Aorta (tissue), 5 donors: ENCODE data around the gene PRKN. TPM values are rescaled to one million over a fixed set of nuclear protein-coding genes. Genes with fewer than 3 reads are reported as not detected.
"Not testable (repeated sequence)": the region's sequence is repeated elsewhere in the genome, so short reads cannot be mapped to it uniquely, and the experiment has no call there.

Experiments
- ATAC-seq: fragments of 200-7000 bp; cut with Tn5 transposase; one replicate; pipeline ENCODE4 v1.9.1; 2022; ENCODE audit warnings: moderate library complexity; ENCODE audit not compliant: low FRiP score
- DNase-seq, 2 donors: peaks; one replicate each; pipeline ENCODE4 v3.0.0-alpha.2; 2020
- H3K27ac ChIP-seq, 2 donors: one replicate each; pipeline ENCODE4 v1.5.1; 2013; ENCODE audit warnings: low read length in 2 of 2, mild to moderate bottlenecking in 2 of 2, moderate library complexity in 2 of 2, control low read depth in 1 of 2, inconsistent platforms in 1 of 2, low read depth in 1 of 2
- H3K27me3 ChIP-seq, 2 donors: one replicate each; pipeline ENCODE4 v1.6.1; 2013; ENCODE audit warnings: control low read depth in 1 of 2, low read length in 1 of 2, mild to moderate bottlenecking in 1 of 2, moderate library complexity in 1 of 2; ENCODE audit not compliant: insufficient read depth in 2 of 2, control insufficient read depth in 1 of 2
- H3K36me3 ChIP-seq, 2 donors: one replicate each; pipeline ENCODE4 v1.6.1; 2013; ENCODE audit warnings: control low read depth in 1 of 2, low read length in 1 of 2, mild to moderate bottlenecking in 1 of 2; ENCODE audit not compliant: insufficient read depth in 2 of 2, control insufficient read depth in 1 of 2
- H3K4me1 ChIP-seq, 2 donors: one replicate each; pipeline ENCODE4 v1.6.1; 2013; ENCODE audit warnings: low read length in 2 of 2, control low read depth in 1 of 2, mild to moderate bottlenecking in 1 of 2, moderate library complexity in 1 of 2; ENCODE audit not compliant: insufficient read depth in 2 of 2, control insufficient read depth in 1 of 2
- H3K4me3 ChIP-seq, 2 donors: one replicate each; pipeline ENCODE4 v1.5.1; 2013; ENCODE audit warnings: low read length in 2 of 2, control low read depth in 1 of 2, mild to moderate bottlenecking in 1 of 2
- H3K9me3 ChIP-seq: one replicate; pipeline ENCODE4 v1.6.1; 2013; ENCODE audit warnings: mild to moderate bottlenecking, low read length; ENCODE audit not compliant: control insufficient read depth
- WGBS, 2 donors: extraction: QIAGEN DNeasy Blood & Tissue Kit; methylation state at CpG; one replicate each; pipeline ENCODE4 v1.1.7; 2013; 5-methylcytosine and 5-hydroxymethylcytosine counted together
- intact Hi-C, 2 donors: fragments of 100-400 bp; cut with DNase I; formaldehyde crosslinking; loops; one replicate each; pipeline versions ENCODE4 v1.14.2 to v1.15.0; 2022
- polyA plus RNA-seq, 2 donors: library from polyadenylated mRNA; stranded (reverse); fragments of 200-250 nt; gene quantifications; one replicate each; pipeline ENCODE4 v1.2.3, GENCODE V29; 2013
- total RNA-seq, 2 donors: library from RNA; stranded (reverse); fragmentation: NEBNext Ultra II Directional; extraction: Animal tissue kit (Norgen Biotek cat#: 25700); gene quantifications; one replicate each; pipeline ENCODE4 v1.2.1, GENCODE V29; 2021
- donor health status: healthy with polysubstance abuse.
- donor health status: Bipolar disorder and iron deficiency.
- donor health status: DM: no; HTN: no; CAD: no.
- donor health status: DM: no; HTN: no; CAD: no.
- donor health status: DM: yes; HTN: yes; CAD: no.

PRKN gene
- total and polyA plus RNA-seq, 4 donors: 1.0 to 17.3 (median 5.7) TPM

DNA sequence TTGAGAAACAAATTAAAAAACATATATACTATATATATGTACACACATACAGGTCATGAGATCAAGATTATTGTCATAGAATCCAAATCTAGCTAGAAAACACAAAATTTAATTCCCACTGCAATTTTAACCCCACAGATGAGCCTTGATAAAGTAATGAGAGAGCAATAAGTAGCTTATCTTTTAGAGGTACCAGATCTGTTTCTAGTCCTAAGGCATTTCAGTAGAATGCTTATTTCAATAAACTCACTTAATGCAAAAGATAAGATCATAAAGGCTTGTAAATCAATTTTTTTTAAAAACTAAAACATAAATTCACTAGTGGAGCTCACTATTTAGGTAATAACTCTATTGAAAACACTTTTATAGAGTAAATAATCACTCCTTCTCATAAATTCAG is 47.2 kb downstream of the PRKN start:
- Histone ChIP-seq H3K4me1 (peaks cover 2 to 7% of the 10 kb centered on the region in 2 donors), H3K27ac (no peak overlapping the region), H3K27me3 (no peaks in the 10 kb centered on the region), H3K9me3 (no peaks in the 10 kb centered on the region), H3K36me3 (no peaks in the 10 kb centered on the region), H3K4me3 (no peak overlapping the region)
- ATAC-seq: no peak
- DNase-seq: no peak
- intact Hi-C loops: no loop called here

DNA sequence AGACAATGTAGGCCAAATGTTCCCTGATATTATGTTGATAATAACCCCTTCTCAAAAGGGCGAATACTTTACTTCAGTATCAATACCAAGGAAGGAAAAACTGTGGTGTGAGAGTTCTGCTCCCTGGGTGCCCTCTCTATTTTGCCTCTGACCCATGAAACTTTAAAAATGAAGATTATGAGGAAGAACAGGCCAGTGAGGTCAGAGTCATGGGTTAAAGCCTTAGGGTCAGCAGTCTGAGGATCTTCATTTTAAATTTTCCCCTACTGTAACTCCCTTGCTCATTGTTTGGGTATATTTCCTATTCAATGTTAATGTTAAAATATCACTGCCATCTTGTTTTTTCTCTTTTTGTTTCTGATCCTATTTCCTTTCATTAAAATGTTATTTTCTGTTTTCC is 47.9 kb downstream of the PRKN start:
- no peaks in the 10 kb centered on the region for H3K27me3 ChIP-seq
- no peak overlapping the region for H3K4me3 ChIP-seq
- ATAC-seq (no peak), DNase-seq (no peak)
- H3K4me1 ChIP-seq: peaks cover 2 to 7% of the 10 kb centered on the region in 2 donors
- WGBS, 2 donors: 94 to 97% methylated on average over 1 of the region's 1 CpG
- H3K36me3 ChIP-seq: no peaks in the 10 kb centered on the region
- intact Hi-C loops: no loop called here
- H3K27ac ChIP-seq: no peak overlapping the region
- H3K9me3 ChIP-seq: no peaks in the 10 kb centered on the region

DNA sequence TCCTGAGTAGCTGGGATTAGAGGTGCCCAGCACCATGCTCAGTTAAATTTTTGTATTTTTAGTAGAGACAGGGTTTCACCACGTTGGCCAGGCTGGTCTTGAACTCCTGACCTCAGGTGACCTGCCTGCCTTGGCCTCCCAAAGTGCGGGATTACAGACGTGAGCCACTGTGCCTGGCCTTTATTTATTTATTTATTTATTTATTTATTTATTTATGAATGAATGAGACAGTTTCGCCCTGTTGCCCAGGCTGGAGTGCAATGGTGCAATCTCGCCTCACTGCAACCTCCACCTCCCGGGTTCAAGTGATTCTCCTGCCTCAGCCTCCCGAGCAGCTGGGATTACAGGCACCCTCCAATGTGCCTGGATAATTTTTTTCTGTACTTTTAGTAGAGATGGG is 48.7 kb downstream of the PRKN start:
- WGBS, 2 donors: 83 to 88% methylated on average over 7 of the region's 7 CpGs
- ATAC-seq, intact Hi-C loops, H3K4me3 ChIP-seq, H3K4me1 ChIP-seq, H3K36me3 ChIP-seq, H3K27me3 ChIP-seq, DNase-seq, H3K9me3 ChIP-seq, H3K27ac ChIP-seq: not testable (repeated sequence)

DNA sequence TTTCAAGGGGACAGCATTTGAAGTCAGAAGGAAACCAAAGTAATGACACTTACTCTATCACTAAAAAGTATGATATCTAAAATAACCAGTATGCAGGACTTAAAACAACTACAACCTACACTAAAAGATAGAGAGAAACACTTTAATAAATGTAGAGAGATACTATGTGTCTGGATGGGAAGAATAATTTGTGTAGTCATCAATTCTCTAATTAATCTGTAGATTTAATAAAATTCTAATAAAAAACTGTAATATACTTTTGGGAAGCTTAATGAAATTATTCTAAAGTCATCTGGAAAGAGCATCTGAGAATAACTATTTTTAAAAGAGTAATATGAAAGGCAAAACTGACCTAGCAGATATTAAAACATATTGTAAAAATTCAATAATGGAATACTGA is 52.1 kb downstream of the PRKN start:
- no peaks in the 10 kb centered on the region for H3K27me3 ChIP-seq
- no peak for ATAC-seq
- H3K4me1 ChIP-seq: no peaks in the 10 kb centered on the region
- no peaks in the 10 kb centered on the region for H3K9me3 ChIP-seq
- H3K36me3 ChIP-seq: no peaks in the 10 kb centered on the region
- H3K4me3 ChIP-seq: no peak overlapping the region
- intact Hi-C loops: no loop called here
- no peak overlapping the region for H3K27ac ChIP-seq
- no peak for DNase-seq

DNA sequence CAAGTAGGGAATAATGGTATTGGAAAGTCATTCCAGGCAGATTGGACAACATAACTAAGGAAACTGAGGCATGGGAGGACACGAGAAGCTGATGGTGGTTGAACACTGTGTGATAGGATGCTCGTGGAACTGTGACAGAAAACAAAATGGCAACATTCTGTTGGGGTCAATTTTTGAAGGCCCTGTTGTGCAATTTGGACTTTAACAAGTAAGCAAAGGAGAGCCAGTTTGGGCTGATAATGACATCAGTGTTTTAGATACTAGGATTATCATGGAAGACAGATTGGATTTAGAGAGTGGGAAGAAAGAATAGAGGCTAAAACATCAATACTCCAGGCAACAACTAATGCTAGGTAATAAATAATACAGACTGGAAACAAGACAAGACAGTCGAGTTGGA is 53.1 kb downstream of the PRKN start:
- Histone ChIP-seq H3K27me3 (no peaks in the 10 kb centered on the region), H3K27ac (no peak overlapping the region), H3K9me3 (no peaks in the 10 kb centered on the region), H3K4me3 (no peak overlapping the region), H3K4me1 (no peaks in the 10 kb centered on the region), H3K36me3 (no peaks in the 10 kb centered on the region)
- DNase-seq (no peak), ATAC-seq (no peak)
- intact Hi-C loops: no loop called here
- 85 to 89% methylated on average over 3 of the region's 3 CpGs for WGBS, 2 donors

DNA sequence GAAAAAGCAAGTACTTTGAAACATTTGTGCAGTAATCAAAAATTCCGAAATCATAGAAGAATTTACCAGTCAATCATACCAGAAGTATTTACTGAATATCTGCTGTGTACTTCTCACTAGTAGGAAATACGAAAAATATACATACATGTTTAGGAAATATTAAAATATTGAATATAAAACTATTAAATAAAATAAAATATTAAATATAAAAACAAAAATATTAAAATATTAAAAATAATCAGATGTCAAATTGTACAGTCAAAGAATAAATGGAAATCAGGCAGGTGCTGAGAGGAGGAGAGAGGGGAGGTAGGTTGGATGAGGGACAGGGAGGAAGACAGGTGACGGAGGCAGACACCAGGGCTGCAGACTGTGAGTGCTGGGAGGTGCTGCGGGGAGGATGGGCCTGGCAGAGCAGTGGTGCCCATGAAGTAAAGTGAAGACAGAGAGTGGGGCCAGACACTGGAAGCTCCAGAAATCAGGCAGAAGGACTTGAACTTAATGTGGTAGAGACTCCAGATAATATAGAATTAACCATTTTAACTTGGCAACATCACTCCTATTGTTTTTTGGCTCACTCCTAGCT is 55.9 kb downstream of the PRKN start:
- Histone ChIP-seq H3K4me1 (no peaks in the 10 kb centered on the region), H3K36me3 (no peaks in the 10 kb centered on the region), H3K4me3 (no peak overlapping the region), H3K27me3 (no peaks in the 10 kb centered on the region), H3K27ac (no peak overlapping the region), H3K9me3 (no peaks in the 10 kb centered on the region)
- intact Hi-C loops: no loop called here
- ATAC-seq: no peak
- 93 to 97% methylated on average over 4 of the region's 4 CpGs for WGBS, 2 donors
- DNase-seq: no peak

DNA sequence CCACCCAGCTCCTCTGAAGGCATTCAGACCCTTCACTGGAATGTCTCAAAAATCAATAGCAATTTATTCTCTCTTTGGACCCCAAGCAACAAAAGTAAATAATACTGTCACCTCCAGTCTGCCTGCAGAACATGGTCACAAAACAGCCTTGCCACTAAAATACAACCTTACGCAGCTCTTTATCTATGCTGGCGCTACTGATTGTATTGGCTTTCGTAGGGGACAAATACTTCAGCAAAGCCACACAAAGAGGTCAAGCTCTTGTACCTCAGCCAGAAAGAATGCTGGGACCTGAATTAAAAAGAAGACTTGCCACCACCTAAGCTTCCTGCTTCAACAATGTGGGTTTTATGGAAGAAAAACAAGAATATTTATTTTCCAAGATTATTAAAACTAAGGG is 57.2 kb downstream of the PRKN start:
- WGBS, 2 donors: 90 to 91% methylated on average over 3 of the region's 3 CpGs
- no peak for DNase-seq
- Histone ChIP-seq H3K36me3 (no peaks in the 10 kb centered on the region), H3K4me1 (no peaks in the 10 kb centered on the region), H3K27ac (no peak overlapping the region), H3K9me3 (no peaks in the 10 kb centered on the region), H3K4me3 (no peak overlapping the region), H3K27me3 (no peaks in the 10 kb centered on the region)
- no peak for ATAC-seq
- intact Hi-C loops: no loop called here

DNA sequence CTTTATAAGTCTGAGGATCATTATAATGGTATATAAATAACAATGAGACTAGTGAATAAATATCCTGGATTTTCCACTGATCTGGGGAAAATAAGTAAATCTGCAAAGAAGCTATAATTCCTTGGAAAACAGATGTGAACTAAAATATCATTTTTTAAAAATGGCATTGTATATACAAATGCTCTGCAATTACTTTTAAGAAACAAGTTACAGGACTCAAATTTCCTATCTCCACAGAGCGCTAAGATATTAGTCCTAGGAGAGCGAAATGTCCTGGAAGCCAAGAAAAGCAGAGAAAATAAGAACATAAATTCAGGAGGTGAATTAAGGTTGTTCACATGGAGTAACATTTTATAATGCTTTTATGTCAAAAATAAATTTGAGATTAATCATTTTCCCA is 61.3 kb downstream of the PRKN start:
- H3K4me1 ChIP-seq: no peaks in the 10 kb centered on the region
- no peaks in the 10 kb centered on the region for H3K9me3 ChIP-seq
- intact Hi-C loops: no loop called here
- DNase-seq: no peak
- ATAC-seq: no peak
- no peaks in the 10 kb centered on the region for H3K36me3 ChIP-seq
- 20 to 22% methylated on average over 2 of the region's 2 CpGs for WGBS, 2 donors
- no peak overlapping the region for H3K4me3 ChIP-seq
- no peak overlapping the region for H3K27ac ChIP-seq
- H3K27me3 ChIP-seq: no peaks in the 10 kb centered on the region

DNA sequence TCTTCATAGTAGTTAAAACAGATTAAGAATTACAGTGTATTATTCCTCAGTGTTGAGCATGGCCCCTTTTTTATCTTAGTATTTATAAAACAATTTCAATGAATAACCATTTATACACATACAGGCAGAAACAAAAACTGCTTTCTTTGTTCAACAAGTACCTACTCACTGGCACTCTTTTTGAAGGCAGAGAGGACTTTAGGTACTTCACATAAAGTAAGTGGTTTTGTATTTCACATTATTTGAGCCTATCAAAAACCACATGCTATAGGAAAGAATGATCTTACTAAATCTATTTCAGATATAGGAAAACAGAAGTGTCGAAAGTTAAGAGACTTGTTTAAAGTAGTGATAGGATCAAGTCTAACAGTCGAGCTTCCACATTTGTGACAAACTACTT is 73.8 kb downstream of the PRKN start:
- no peak overlapping the region for H3K4me3 ChIP-seq
- no peaks in the 10 kb centered on the region for H3K27me3 ChIP-seq
- H3K9me3 ChIP-seq: no peaks in the 10 kb centered on the region
- H3K27ac ChIP-seq: no peak overlapping the region
- no peak for DNase-seq
- H3K4me1 ChIP-seq: peaks cover 0 to 2% of the 10 kb centered on the region in 2 donors
- 76 to 80% methylated on average over 2 of the region's 2 CpGs for WGBS, 2 donors
- H3K36me3 ChIP-seq: no peaks in the 10 kb centered on the region
- no peak for ATAC-seq
- intact Hi-C loops: no loop called here
